Measurements from ENCODE around the gene TSPOAP1. TPM values are rescaled to one million over a fixed set of nuclear protein-coding genes. Genes with fewer than 3 reads are reported as not detected.

The TSPOAP1 gene
- total RNA-seq, 4 donors from 2014 or later, result 0.72 to 1.6 (median 1.0) TPM

- H3K27me3 ChIP-seq, result no peaks in the 10 kb centered on the region
- no peaks in the 10 kb centered on the region for H3K36me3 ChIP-seq
- H3K4me3 ChIP-seq, result no peak overlapping the region
- no peaks in the 10 kb centered on the region for H3K4me1 ChIP-seq
- H3K27ac ChIP-seq, result no peak overlapping the region
- H3K9me3 ChIP-seq, result no peaks in the 10 kb centered on the region
- TF ChIP-seq CTCF (IDR thresholded peaks at IDR 0.05 in 4 of 5, conservative IDR thresholded peaks at IDR 0.05 in 1 of 5) (no peak), POLR2A (IDR thresholded peaks at IDR 0.05) (no peak)
- no peak for ATAC-seq
- in situ Hi-C loops (cut with MboI; ENCODE audit: low sequenced_read_pairs in 4 of 4) (no loop called here), intact Hi-C loops (cut with DNase I; ENCODE audit: low total_unique reads) (no loop called here)
- no peak for DNase-seq
These were observed 42.1 kb upstream of the TSPOAP1 start for GRCh38 chr17:58370716-58371115.

GRCh38 chr17:58370309-58370708 lies 41.7 kb upstream of the TSPOAP1 start:
- TF ChIP-seq CTCF (IDR thresholded peaks at IDR 0.05 in 4 of 5, conservative IDR thresholded peaks at IDR 0.05 in 1 of 5) (no peak), POLR2A (IDR thresholded peaks at IDR 0.05) (no peak)
- no peak for DNase-seq
- Histone ChIP-seq H3K27ac (no peak overlapping the region), H3K9me3 (no peaks in the 10 kb centered on the region), H3K27me3 (no peaks in the 10 kb centered on the region), H3K4me1 (no peaks in the 10 kb centered on the region), H3K36me3 (no peaks in the 10 kb centered on the region), H3K4me3 (no peak overlapping the region)
- ATAC-seq, result no peak
- intact Hi-C loops (cut with DNase I; ENCODE audit: low total_unique reads), result no loop called here
- in situ Hi-C loops (cut with MboI; ENCODE audit: low sequenced_read_pairs in 4 of 4), result no loop called here

- Histone ChIP-seq H3K27ac (no peak overlapping the region), H3K4me3 (no peak overlapping the region), H3K27me3 (no peaks in the 10 kb centered on the region), H3K36me3 (no peaks in the 10 kb centered on the region), H3K4me1 (no peaks in the 10 kb centered on the region), H3K9me3 (no peaks in the 10 kb centered on the region)
- ATAC-seq (no peak), DNase-seq (no peak)
- intact Hi-C loops (cut with DNase I; ENCODE audit: low total_unique reads) (no loop called here), in situ Hi-C loops (cut with MboI; ENCODE audit: low sequenced_read_pairs in 4 of 4) (no loop called here)
- TF ChIP-seq CTCF (IDR thresholded peaks at IDR 0.05 in 4 of 5, conservative IDR thresholded peaks at IDR 0.05 in 1 of 5), result no peak
- TF ChIP-seq POLR2A (IDR thresholded peaks at IDR 0.05), result no peak
These were observed 40.8 kb upstream of the TSPOAP1 start for GRCh38 chr17:58369214-58370031.

- Histone ChIP-seq H3K27me3 (no peaks in the 10 kb centered on the region), H3K9me3 (no peaks in the 10 kb centered on the region), H3K27ac (no peak overlapping the region), H3K4me1 (no peaks in the 10 kb centered on the region), H3K36me3 (no peaks in the 10 kb centered on the region), H3K4me3 (no peak overlapping the region)
- DNase-seq (no peak), ATAC-seq (no peak)
- TF ChIP-seq POLR2A (IDR thresholded peaks at IDR 0.05) (no peak), CTCF (IDR thresholded peaks at IDR 0.05 in 4 of 5, conservative IDR thresholded peaks at IDR 0.05 in 1 of 5) (no peak)
- in situ Hi-C loops (cut with MboI; ENCODE audit: low sequenced_read_pairs in 4 of 4) (no loop called here), intact Hi-C loops (cut with DNase I; ENCODE audit: low total_unique reads) (no loop called here)
These were observed 40.2 kb upstream of the TSPOAP1 start for GRCh38 chr17:58368860-58369213.

- in situ Hi-C loops (cut with MboI; ENCODE audit: low sequenced_read_pairs in 4 of 4), result no loop called here
- no peak for ATAC-seq
These were observed 38.9 kb upstream of the TSPOAP1 start for GRCh38 chr17:58367461-58367860.

More at GRCh38 chr17:58367461-58367860, 38.9 kb upstream of the TSPOAP1 start:
- no peak overlapping the region for H3K27ac ChIP-seq
- TF ChIP-seq POLR2A (IDR thresholded peaks at IDR 0.05), result no peak
- TF ChIP-seq CTCF (IDR thresholded peaks at IDR 0.05 in 4 of 5, conservative IDR thresholded peaks at IDR 0.05 in 1 of 5), result no peak
- intact Hi-C loops (cut with DNase I; ENCODE audit: low total_unique reads), result no loop called here
- no peaks in the 10 kb centered on the region for H3K9me3 ChIP-seq
- H3K36me3 ChIP-seq, result no peaks in the 10 kb centered on the region
- no peak overlapping the region for H3K4me3 ChIP-seq
- H3K4me1 ChIP-seq, result no peaks in the 10 kb centered on the region
- H3K27me3 ChIP-seq, result no peaks in the 10 kb centered on the region
- no peak for DNase-seq

All from gastrocnemius medialis (tissue), 4 donors.